ENCODE results near the gene RNF227. TPM values are rescaled to one million over a fixed set of nuclear protein-coding genes. Genes with fewer than 3 reads are reported as not detected.
A peak's percentile ranks its signal among the peaks of the same experiment; 100 is the strongest.

The RNF227 gene
- total and polyA plus RNA-seq, 4 donors: 3.8 to 6.7 (median 5.4) TPM

- H3K9me3 ChIP-seq (ENCODE audit: control insufficient read depth, insufficient read depth, low read length): no peaks in the 10 kb centered on the region
- H3K36me3 ChIP-seq (ENCODE audit: control insufficient read depth, insufficient read depth, low read length): peaks cover 23% of the 10 kb centered on the region
- peak overlapping the region; percentile 92 for H3K27ac ChIP-seq (ENCODE audit: low read depth, low read length)
- H3K4me1 ChIP-seq (ENCODE audit: control insufficient read depth, insufficient read depth, low read length): peaks cover 21% of the 10 kb centered on the region
- 0% methylated on average over 11 of the region's 15 CpGs for WGBS (ENCODE audit: insufficient coverage)
- no peak for DNase-seq (ENCODE audit: low read depth in 4 of 6, low spot score in 6 of 6)
- no peaks in the 10 kb centered on the region for H3K27me3 ChIP-seq (ENCODE audit: control insufficient read depth, insufficient read depth, low read length)
- H3K4me3 ChIP-seq (ENCODE audit: low read depth, low read length): peak overlapping the region; percentile 71
Measured at GRCh38 chr17:7915179-7915610, 894 bp downstream of the RNF227 start.

- Histone ChIP-seq H3K36me3 (ENCODE audit: control insufficient read depth, insufficient read depth, low read length) (peaks cover 41% of the 10 kb centered on the region), H3K27me3 (ENCODE audit: control insufficient read depth, insufficient read depth, low read length) (no peaks in the 10 kb centered on the region), H3K27ac (ENCODE audit: low read depth, low read length) (no peak overlapping the region), H3K4me3 (ENCODE audit: low read depth, low read length) (no peak overlapping the region), H3K9me3 (ENCODE audit: control insufficient read depth, insufficient read depth, low read length) (no peaks in the 10 kb centered on the region), H3K4me1 (ENCODE audit: control insufficient read depth, insufficient read depth, low read length) (peaks cover 21% of the 10 kb centered on the region)
- WGBS (ENCODE audit: insufficient coverage): no CpG with 5 or more reads among the region's 3 CpGs
- peak in 2 of 6 donors; percentile 81 to 90 for DNase-seq (ENCODE audit: low read depth in 4 of 6, low spot score in 6 of 6)
Measured at GRCh38 chr17:7912927-7913524, 3.1 kb downstream of the RNF227 start.

- no peak overlapping the region for H3K4me3 ChIP-seq (ENCODE audit: low read depth, low read length)
- 82% methylated on average over 2 of the region's 9 CpGs for WGBS (ENCODE audit: insufficient coverage)
Measured at GRCh38 chr17:7911116-7911515, 5.0 kb downstream of the RNF227 start.

GRCh38 chr17:7910711-7911110 lies 5.4 kb downstream of the RNF227 start:
- Histone ChIP-seq H3K36me3 (ENCODE audit: control insufficient read depth, insufficient read depth, low read length) (peaks cover 64% of the 10 kb centered on the region), H3K27ac (ENCODE audit: low read depth, low read length) (no peak overlapping the region), H3K4me3 (ENCODE audit: low read depth, low read length) (no peak overlapping the region), H3K9me3 (ENCODE audit: control insufficient read depth, insufficient read depth, low read length) (no peaks in the 10 kb centered on the region), H3K27me3 (ENCODE audit: control insufficient read depth, insufficient read depth, low read length) (no peaks in the 10 kb centered on the region), H3K4me1 (ENCODE audit: control insufficient read depth, insufficient read depth, low read length) (peaks cover 10% of the 10 kb centered on the region)
- DNase-seq (ENCODE audit: low read depth in 4 of 6, low spot score in 6 of 6): no peak
- WGBS (ENCODE audit: insufficient coverage): 95% methylated on average over 12 of the region's 13 CpGs

More at GRCh38 chr17:7911116-7911515, 5.0 kb downstream of the RNF227 start:
- no peak overlapping the region for H3K27ac ChIP-seq (ENCODE audit: low read depth, low read length)
- peaks cover 60% of the 10 kb centered on the region for H3K36me3 ChIP-seq (ENCODE audit: control insufficient read depth, insufficient read depth, low read length)
- H3K27me3 ChIP-seq (ENCODE audit: control insufficient read depth, insufficient read depth, low read length): no peaks in the 10 kb centered on the region
- DNase-seq (ENCODE audit: low read depth in 4 of 6, low spot score in 6 of 6): no peak
- H3K4me1 ChIP-seq (ENCODE audit: control insufficient read depth, insufficient read depth, low read length): peaks cover 12% of the 10 kb centered on the region
- H3K9me3 ChIP-seq (ENCODE audit: control insufficient read depth, insufficient read depth, low read length): no peaks in the 10 kb centered on the region

GRCh38 chr17:7910281-7910680 lies 5.8 kb downstream of the RNF227 start:
- DNase-seq (ENCODE audit: low read depth in 4 of 6, low spot score in 6 of 6): no peak
- H3K36me3 ChIP-seq (ENCODE audit: control insufficient read depth, insufficient read depth, low read length): peaks cover 68% of the 10 kb centered on the region
- WGBS (ENCODE audit: insufficient coverage): 92% methylated on average over 15 of the region's 15 CpGs

GRCh38 chr17:7909089-7909488 lies 7.0 kb downstream of the RNF227 start:
- H3K27ac ChIP-seq (ENCODE audit: low read depth, low read length): no peak overlapping the region
- no peaks in the 10 kb centered on the region for H3K9me3 ChIP-seq (ENCODE audit: control insufficient read depth, insufficient read depth, low read length)
- H3K4me1 ChIP-seq (ENCODE audit: control insufficient read depth, insufficient read depth, low read length): peaks cover under 1% of the 10 kb centered on the region
- no peak overlapping the region for H3K4me3 ChIP-seq (ENCODE audit: low read depth, low read length)
- no peaks in the 10 kb centered on the region for H3K27me3 ChIP-seq (ENCODE audit: control insufficient read depth, insufficient read depth, low read length)
- WGBS (ENCODE audit: insufficient coverage): 95% methylated on average over 28 of the region's 29 CpGs
- peaks cover 78% of the 10 kb centered on the region for H3K36me3 ChIP-seq (ENCODE audit: control insufficient read depth, insufficient read depth, low read length)
- no peak for DNase-seq (ENCODE audit: low read depth in 4 of 6, low spot score in 6 of 6)

More at GRCh38 chr17:7910281-7910680, 5.8 kb downstream of the RNF227 start:
- Histone ChIP-seq H3K27me3 (ENCODE audit: control insufficient read depth, insufficient read depth, low read length) (no peaks in the 10 kb centered on the region), H3K9me3 (ENCODE audit: control insufficient read depth, insufficient read depth, low read length) (no peaks in the 10 kb centered on the region), H3K4me3 (ENCODE audit: low read depth, low read length) (no peak overlapping the region), H3K4me1 (ENCODE audit: control insufficient read depth, insufficient read depth, low read length) (peaks cover 8% of the 10 kb centered on the region), H3K27ac (ENCODE audit: low read depth, low read length) (no peak overlapping the region)

GRCh38 chr17:7903154-7904103 lies 12.7 kb downstream of the RNF227 start:
- peak in 2 of 6 donors; percentile 7 to 33 for DNase-seq (ENCODE audit: low read depth in 4 of 6, low spot score in 6 of 6)
- H3K27me3 ChIP-seq (ENCODE audit: control insufficient read depth, insufficient read depth, low read length): no peaks in the 10 kb centered on the region
- H3K9me3 ChIP-seq (ENCODE audit: control insufficient read depth, insufficient read depth, low read length): no peaks in the 10 kb centered on the region
- WGBS (ENCODE audit: insufficient coverage): 38% methylated on average over 15 of the region's 22 CpGs
- no peak overlapping the region for H3K27ac ChIP-seq (ENCODE audit: low read depth, low read length)
- peaks cover 92% of the 10 kb centered on the region for H3K36me3 ChIP-seq (ENCODE audit: control insufficient read depth, insufficient read depth, low read length)
- H3K4me3 ChIP-seq (ENCODE audit: low read depth, low read length): no peak overlapping the region
- H3K4me1 ChIP-seq (ENCODE audit: control insufficient read depth, insufficient read depth, low read length): peaks cover 5% of the 10 kb centered on the region

- WGBS (ENCODE audit: insufficient coverage): 83% methylated on average over 3 of the region's 6 CpGs
- Histone ChIP-seq H3K36me3 (ENCODE audit: control insufficient read depth, insufficient read depth, low read length) (peaks cover 94% of the 10 kb centered on the region), H3K9me3 (ENCODE audit: control insufficient read depth, insufficient read depth, low read length) (no peaks in the 10 kb centered on the region), H3K4me1 (ENCODE audit: control insufficient read depth, insufficient read depth, low read length) (peaks cover 7% of the 10 kb centered on the region), H3K27me3 (ENCODE audit: control insufficient read depth, insufficient read depth, low read length) (no peaks in the 10 kb centered on the region), H3K4me3 (ENCODE audit: low read depth, low read length) (no peak overlapping the region), H3K27ac (ENCODE audit: low read depth, low read length) (no peak overlapping the region)
- DNase-seq (ENCODE audit: low read depth in 4 of 6, low spot score in 6 of 6): peak in 2 of 6 donors; percentile 39 to 48
Measured at GRCh38 chr17:7897773-7898172, 18.3 kb downstream of the RNF227 start.

- WGBS (ENCODE audit: insufficient coverage): 90% methylated on average over 13 of the region's 13 CpGs
- H3K27ac ChIP-seq (ENCODE audit: low read depth, low read length): no peak overlapping the region
- no peak for DNase-seq (ENCODE audit: low read depth in 4 of 6, low spot score in 6 of 6)
- H3K4me1 ChIP-seq (ENCODE audit: control insufficient read depth, insufficient read depth, low read length): peaks cover 7% of the 10 kb centered on the region
- no peak overlapping the region for H3K4me3 ChIP-seq (ENCODE audit: low read depth, low read length)
- peaks cover 93% of the 10 kb centered on the region for H3K36me3 ChIP-seq (ENCODE audit: control insufficient read depth, insufficient read depth, low read length)
- H3K27me3 ChIP-seq (ENCODE audit: control insufficient read depth, insufficient read depth, low read length): no peaks in the 10 kb centered on the region
- H3K9me3 ChIP-seq (ENCODE audit: control insufficient read depth, insufficient read depth, low read length): no peaks in the 10 kb centered on the region
Measured at GRCh38 chr17:7897090-7897489, 19.0 kb downstream of the RNF227 start.

Data from spinal cord (tissue), 10 donors.